ENCODE measurements around the gene PRDM15. TPM values are rescaled to one million over a fixed set of nuclear protein-coding genes. Genes with fewer than 3 reads are reported as not detected.

Gene PRDM15
- total and polyA plus RNA-seq, 4 donors: 1.2 to 5.7 (median 2.1) TPM

- Histone ChIP-seq H3K9me3 (ENCODE audit: control insufficient read depth in 4 of 4, low read length in 3 of 4) (no peaks in the 10 kb centered on the region), H3K4me1 (ENCODE audit: control insufficient read depth in 4 of 4, insufficient read depth in 4 of 4, low read length in 3 of 4) (peaks cover 10 to 38% (median 29%) of the 10 kb centered on the region in 4 donors), H3K4me3 (ENCODE audit: low read depth in 1 of 3, low read length in 3 of 3) (no peak overlapping the region), H3K9ac (ENCODE audit: low read depth in 1 of 2, low read length in 2 of 2) (no peak overlapping the region), H3K27ac (ENCODE audit: low read depth in 1 of 2, low read length in 2 of 2) (peak overlapping the region in 1 of 2 donors; percentile 12), H3K27me3 (ENCODE audit: control insufficient read depth in 4 of 4, insufficient read depth in 4 of 4, low read length in 3 of 4) (no peaks in the 10 kb centered on the region), H3K36me3 (ENCODE audit: control insufficient read depth in 4 of 4, insufficient read depth in 3 of 4, low read depth in 1 of 4, low read length in 3 of 4) (no peaks in the 10 kb centered on the region)
- DNase-seq (ENCODE audit: low spot score): no peak
- TF ChIP-seq ATF3 (IDR thresholded peaks at IDR 0.05) (no peak), NR2F2 (IDR thresholded peaks at IDR 0.05) (no peak), RAD21 (IDR thresholded peaks at IDR 0.05) (no peak), EGR1 (IDR thresholded peaks at IDR 0.05; ENCODE audit: low read depth in 2 of 2) (no peak), REST (IDR thresholded peaks at IDR 0.05) (no peak), CTCF (IDR thresholded peaks at IDR 0.05; ENCODE audit: low read depth, low read length, missing input control) (no peak), YY1 (IDR thresholded peaks at IDR 0.05) (no peak), SP1 (IDR thresholded peaks at IDR 0.05) (no peak), FOXA2 (IDR thresholded peaks at IDR 0.05) (no peak), RXRA (IDR thresholded peaks at IDR 0.05) (no peak)
- 73% methylated on average over 10 of the region's 10 CpGs for WGBS
Measured at GRCh38 chr21:41928621-41929220, 49.6 kb upstream of the PRDM15 start.

- WGBS: 87% methylated on average over 17 of the region's 17 CpGs
- H3K27me3 ChIP-seq (ENCODE audit: control insufficient read depth in 4 of 4, insufficient read depth in 4 of 4, low read length in 3 of 4): no peaks in the 10 kb centered on the region
- DNase-seq (ENCODE audit: low spot score): no peak
- no peaks in the 10 kb centered on the region for H3K36me3 ChIP-seq (ENCODE audit: control insufficient read depth in 4 of 4, insufficient read depth in 3 of 4, low read depth in 1 of 4, low read length in 3 of 4)
- peaks cover 11 to 38% (median 25%) of the 10 kb centered on the region in 4 donors for H3K4me1 ChIP-seq (ENCODE audit: control insufficient read depth in 4 of 4, insufficient read depth in 4 of 4, low read length in 3 of 4)
- no peak for TF ChIP-seq EGR1 (IDR thresholded peaks at IDR 0.05; ENCODE audit: low read depth in 2 of 2)
- no peak for TF ChIP-seq TAF1 (conservative IDR thresholded peaks at IDR 0.05)
- no peak for TF ChIP-seq CTCF (IDR thresholded peaks at IDR 0.05; ENCODE audit: low read depth, low read length, missing input control)
- no peak for TF ChIP-seq SP1 (IDR thresholded peaks at IDR 0.05)
- no peak for TF ChIP-seq FOXA1 (IDR thresholded peaks at IDR 0.05)
- no peak for TF ChIP-seq RAD21 (IDR thresholded peaks at IDR 0.05)
- TF ChIP-seq HNF4A (conservative IDR thresholded peaks at IDR 0.05): no peak
- TF ChIP-seq FOXA2 (IDR thresholded peaks at IDR 0.05): no peak
- no peak for TF ChIP-seq JUND (IDR thresholded peaks at IDR 0.05)
- TF ChIP-seq HNF4G (IDR thresholded peaks at IDR 0.05): no peak
- no peak for TF ChIP-seq YY1 (IDR thresholded peaks at IDR 0.05)
- no peak for TF ChIP-seq NR2F2 (IDR thresholded peaks at IDR 0.05)
- TF ChIP-seq ATF3 (IDR thresholded peaks at IDR 0.05): no peak
- TF ChIP-seq MAX (IDR thresholded peaks at IDR 0.05): no peak
- TF ChIP-seq RXRA (IDR thresholded peaks at IDR 0.05): no peak
- no peak for TF ChIP-seq REST (IDR thresholded peaks at IDR 0.05)
- TF ChIP-seq GABPA (IDR thresholded peaks at IDR 0.05 in 1 of 2, conservative IDR thresholded peaks at IDR 0.05 in 1 of 2): no peak
- H3K9ac ChIP-seq (ENCODE audit: low read depth in 1 of 2, low read length in 2 of 2): no peak overlapping the region
- no peaks in the 10 kb centered on the region for H3K9me3 ChIP-seq (ENCODE audit: control insufficient read depth in 4 of 4, low read length in 3 of 4)
- peak overlapping the region; percentile 6 to 12 for H3K27ac ChIP-seq (ENCODE audit: low read depth in 1 of 2, low read length in 2 of 2)
- no peak overlapping the region for H3K4me3 ChIP-seq (ENCODE audit: low read depth in 1 of 3, low read length in 3 of 3)
Measured at GRCh38 chr21:41927727-41928409, 48.7 kb upstream of the PRDM15 start.

Data from liver (tissue), 9 donors.